ENCODE data around the gene SLMAP.

GRCh38 chr3:57949785-57950615, 193.9 kb downstream of the SLMAP start:
- TF ChIP-seq CTCF (conservative IDR thresholded peaks at IDR 0.05; ENCODE audit: low read length) (no peak; the same call in 1 of the 2 replicates), EZH2phosphoT487 (IDR thresholded peaks at IDR 0.05; ENCODE audit: borderline replicate concordance) (no peak)
